Endothelial cell of umbilical vein (primary cell): ENCODE data around the gene TRAPPC3L. TPM values are rescaled to one million over a fixed set of nuclear protein-coding genes. Genes with fewer than 3 reads are reported as not detected.

Experiments
- BruUV-seq: library from RNA; stranded (reverse); fragments of 400-500 nt; replicated peaks from 2 replicates; lab custom pipeline; 2021; lab: Mats Ljungman, UMichigan
- CTCF ChIA-PET: fragments of 300-600, 350-600 bp; sonication (Branson Sonifier 250); formaldehyde crosslinking; loops from one replicate; lab custom pipeline; 2021; ENCODE audit warnings: antibody characterized with exemption, inconsistent platforms; lab: Charles Lee
- POLR2A ChIA-PET: fragments of 300-600, 350-600 bp; sonication (Branson Sonifier 250); formaldehyde crosslinking; loops from one replicate; lab custom pipeline; 2021; ENCODE audit warnings: antibody characterized with exemption, inconsistent platforms; lab: Charles Lee
- DNase-seq: peaks from one replicate; pipeline ENCODE4 v3.0.0-alpha.2; 2011; ENCODE audit warnings: low read depth, low spot score
- FAIRE-seq: peaks from 2 replicates; lab custom pipeline; 2011; peaks lifted over from hg19 to GRCh38; lab: Jason Lieb, UNC
- H2AFZ ChIP-seq: 2 replicates; pipeline ENCODE4 v1.6.0; 2012; ENCODE audit warnings: low read depth, low read length, control low read depth, inconsistent platforms
- H3K27ac ChIP-seq: 2 replicates; pipeline ENCODE4 v1.5.1; 2011; ENCODE audit warnings: low read depth, mild to moderate bottlenecking, control low read depth, low read length, moderate library complexity; ENCODE audit not compliant: insufficient read depth
- H3K27me3 ChIP-seq, 2 experiments: 2 replicates each; pipeline versions ENCODE4 v1.6.0 to v1.6.1; 2011; ENCODE audit warnings: low read length in 2 of 2, mixed read lengths in 1 of 2; ENCODE audit not compliant: control insufficient read depth in 2 of 2, insufficient read depth in 2 of 2
- H3K36me3 ChIP-seq, 2 experiments: 2 replicates in 1 of 2; 3 replicates in 1 of 2; pipeline ENCODE4 v1.5.1; 2011; ENCODE audit warnings: low read length in 2 of 2, mild to moderate bottlenecking in 1 of 2, moderate library complexity in 1 of 2; ENCODE audit not compliant: control insufficient read depth in 2 of 2, insufficient read depth in 2 of 2; ENCODE audit errors: extremely low read depth in 1 of 2
- H3K4me1 ChIP-seq: 3 replicates; pipeline ENCODE4 v1.5.1; 2011; ENCODE audit warnings: mild to moderate bottlenecking, low read length; ENCODE audit not compliant: control insufficient read depth, insufficient read depth; ENCODE audit errors: extremely low read depth
- H3K4me2 ChIP-seq: 2 replicates; pipeline ENCODE4 v1.6.1; 2011; ENCODE audit warnings: low read length, control low read depth, mixed read lengths; ENCODE audit not compliant: insufficient read depth
- H3K4me3 ChIP-seq, 3 experiments: fragments of 200-600 bp in 1 of 3; sonication (generic), shearing (Covaris generic) in 1 of 3; replicated peaks in 1 of 3; 2 replicates each; pipeline ENCODE4 v1.5.1; 2011 to 2016; ENCODE audit warnings: control low read depth in 3 of 3, low read length in 3 of 3, mild to moderate bottlenecking in 2 of 3, inconsistent platforms in 1 of 3, low read depth in 1 of 3, moderate library complexity in 1 of 3; ENCODE audit not compliant: insufficient read depth in 1 of 3
- H3K79me2 ChIP-seq: 2 replicates; pipeline ENCODE4 v1.6.0; 2012; ENCODE audit warnings: low read length, inconsistent platforms; ENCODE audit not compliant: control insufficient read depth, insufficient read depth
- H3K9ac ChIP-seq: replicated peaks from 2 replicates; pipeline ENCODE3; 2011; ENCODE audit warnings: low read length, control low read depth; ENCODE audit not compliant: insufficient read depth; ENCODE audit errors: extremely low read depth
- H3K9me1 ChIP-seq: replicated peaks from 3 replicates; pipeline ENCODE4 v1.6.0; 2011; ENCODE audit warnings: mild to moderate bottlenecking, low read length; ENCODE audit not compliant: control insufficient read depth, insufficient read depth; ENCODE audit errors: extremely low read depth
- H3K9me3 ChIP-seq: replicated peaks from 2 replicates; pipeline ENCODE4 v1.5.1; 2012; ENCODE audit warnings: low read length, inconsistent platforms; ENCODE audit not compliant: control insufficient read depth, insufficient read depth
- H4K20me1 ChIP-seq: replicated peaks from 2 replicates; pipeline ENCODE3; 2011; ENCODE audit warnings: mild to moderate bottlenecking, low read length; ENCODE audit not compliant: control insufficient read depth, insufficient read depth; ENCODE audit errors: extremely low read depth
- EZH2 ChIP-seq: IDR thresholded peaks from 2 replicates; pipeline ENCODE4 v1.6.1; 2012; ENCODE audit warnings: borderline replicate concordance, low read depth, mild to moderate bottlenecking, moderate library complexity, low read length, inconsistent platforms; ENCODE audit not compliant: severe bottlenecking
- FOS ChIP-seq: IDR thresholded peaks from 2 replicates; pipeline ENCODE4 v1.6.1; 2011; ENCODE audit warnings: mild to moderate bottlenecking, low read length, moderate library complexity, borderline replicate concordance; ENCODE audit not compliant: insufficient read depth
- GATA2 ChIP-seq: IDR thresholded peaks from 2 replicates; pipeline ENCODE4 v1.7.0; 2011; ENCODE audit warnings: low read depth, mild to moderate bottlenecking, moderate library complexity, mixed read lengths, low read length; ENCODE audit not compliant: insufficient read length, insufficient read depth
- JUN ChIP-seq: IDR thresholded peaks from 2 replicates; pipeline ENCODE4 v1.6.1; 2011; ENCODE audit warnings: borderline replicate concordance, low read depth; ENCODE audit not compliant: insufficient read length, insufficient read depth
- MYC ChIP-seq: IDR thresholded peaks from one replicate; pipeline ENCODE4 v1.6.1; 2011; ENCODE audit warnings: mild to moderate bottlenecking, low read depth, low read length
- POLR2A ChIP-seq: IDR thresholded peaks from 2 replicates; pipeline ENCODE4 v1.6.1; 2012; ENCODE audit warnings: low read depth, mild to moderate bottlenecking, control low read depth, low read length
- POLR2AphosphoS5 ChIP-seq: IDR thresholded peaks from 2 replicates; pipeline ENCODE4 v1.6.1; 2012; ENCODE audit warnings: low read depth, mild to moderate bottlenecking, control low read depth, low read length, moderate library complexity; ENCODE audit not compliant: insufficient read depth
- dilution Hi-C: fragments of 300-500 bp; cut with MboI; formaldehyde crosslinking; loops from one replicate; pipeline ENCODE4 v1.15.0; 2019; ENCODE audit warnings: low sequenced_read_pairs; ENCODE audit not compliant: extremely low pct_ligation_motif_present
- intact Hi-C: fragments of 100-400 bp; cut with micrococcal nuclease; formaldehyde crosslinking; loops from one replicate; pipeline ENCODE4 v1.10.0; 2022
- polyA plus RNA-seq, 4 experiments: library from polyadenylated mRNA; depleted of rRNA in 3 of 4; stranded (reverse) in 3 of 4; unstranded in 1 of 4; fragments of >200 nt; gene quantifications; 2 replicates each; pipeline versions ENCODE4 v1.2.1 to v1.2.3, GENCODE V29; 2011 to 2012; ENCODE audit warnings: missing spikeins in 1 of 4
- total RNA-seq: library from RNA; stranded (reverse); gene quantifications from 2 replicates; pipeline ENCODE4 v1.2.3, GENCODE V29; 2021
- TF ChIP-seq, protein P1 (sequence below): IDR thresholded peaks from 2 replicates; pipeline ENCODE4 v1.6.1; 2011; ENCODE audit not compliant: insufficient read depth, insufficient read length
- TF ChIP-seq, protein P2 (sequence below), 2 donors: IDR thresholded peaks; 1 replicate in 1 of 2; 2 replicates in 1 of 2; pipeline ENCODE4 v1.5.1; 2011; ENCODE audit warnings: low read length in 2 of 2, mild to moderate bottlenecking in 2 of 2, moderate library complexity in 2 of 2, control low read depth in 1 of 2, inconsistent platforms in 1 of 2, low read depth in 1 of 2; ENCODE audit not compliant: insufficient read depth in 1 of 2; ENCODE audit errors: extremely low read depth in 1 of 2

The TRAPPC3L gene
- total and polyA plus RNA-seq, 2 donors (not counting 3 experiments of a cell fraction or from before 2014, with no cell fraction given), result 0.38 TPM; not detected in 1

DNA sequence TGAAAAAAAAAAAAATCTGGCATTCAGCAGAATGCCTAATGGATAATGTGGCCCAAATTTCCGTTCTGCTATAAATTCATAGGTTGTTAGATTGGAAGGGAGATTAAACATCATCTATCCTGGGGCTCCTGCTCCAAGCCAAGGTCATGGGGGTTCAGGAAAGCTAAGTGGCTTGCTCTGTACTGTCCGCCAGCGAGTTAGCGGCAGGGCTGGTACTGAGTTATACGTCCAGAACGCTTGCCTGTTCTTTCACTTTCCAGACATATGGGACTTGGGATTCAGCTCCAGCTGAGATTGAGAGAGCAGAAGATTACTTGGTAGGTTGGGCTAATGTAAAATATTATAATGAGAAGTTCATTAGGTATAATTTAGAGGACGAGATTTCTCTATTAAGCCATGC is 26.7 kb upstream of the TRAPPC3L start:
- H2AFZ ChIP-seq, result peak overlapping the region; percentile 92
- H3K4me3 ChIP-seq, result peak overlapping the region; percentile 72 to 98 (median 98)
- ChIA-PET CTCF (interaction anchor here (1.0 to 5.5 kb wide), 10 partner anchors 10 to 354 kb away, joined by 3 to 36 read pairs (median 6); partner anchors contain the start of genes CALHM5 and RSPH4A), POLR2A (no interaction called here)
- BruUV-seq, result no TSS peak
- H3K9me1 ChIP-seq, result no peaks in the 10 kb centered on the region
- TF ChIP-seq EZH2, result no peak
- TF ChIP-seq, protein P1, sequence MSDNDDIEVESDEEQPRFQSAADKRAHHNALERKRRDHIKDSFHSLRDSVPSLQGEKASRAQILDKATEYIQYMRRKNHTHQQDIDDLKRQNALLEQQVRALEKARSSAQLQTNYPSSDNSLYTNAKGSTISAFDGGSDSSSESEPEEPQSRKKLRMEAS, result no peak
- TF ChIP-seq MYC, result no peak
- no peak for TF ChIP-seq JUN
- no peak for TF ChIP-seq FOS
- TF ChIP-seq POLR2AphosphoS5, result no peak
- no peak for TF ChIP-seq POLR2A
- TF ChIP-seq, protein P2, sequence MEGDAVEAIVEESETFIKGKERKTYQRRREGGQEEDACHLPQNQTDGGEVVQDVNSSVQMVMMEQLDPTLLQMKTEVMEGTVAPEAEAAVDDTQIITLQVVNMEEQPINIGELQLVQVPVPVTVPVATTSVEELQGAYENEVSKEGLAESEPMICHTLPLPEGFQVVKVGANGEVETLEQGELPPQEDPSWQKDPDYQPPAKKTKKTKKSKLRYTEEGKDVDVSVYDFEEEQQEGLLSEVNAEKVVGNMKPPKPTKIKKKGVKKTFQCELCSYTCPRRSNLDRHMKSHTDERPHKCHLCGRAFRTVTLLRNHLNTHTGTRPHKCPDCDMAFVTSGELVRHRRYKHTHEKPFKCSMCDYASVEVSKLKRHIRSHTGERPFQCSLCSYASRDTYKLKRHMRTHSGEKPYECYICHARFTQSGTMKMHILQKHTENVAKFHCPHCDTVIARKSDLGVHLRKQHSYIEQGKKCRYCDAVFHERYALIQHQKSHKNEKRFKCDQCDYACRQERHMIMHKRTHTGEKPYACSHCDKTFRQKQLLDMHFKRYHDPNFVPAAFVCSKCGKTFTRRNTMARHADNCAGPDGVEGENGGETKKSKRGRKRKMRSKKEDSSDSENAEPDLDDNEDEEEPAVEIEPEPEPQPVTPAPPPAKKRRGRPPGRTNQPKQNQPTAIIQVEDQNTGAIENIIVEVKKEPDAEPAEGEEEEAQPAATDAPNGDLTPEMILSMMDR (IDR thresholded peaks at IDR 0.05; ENCODE audit: extremely low read depth in 1 of 2, insufficient read depth in 1 of 2, low read depth in 1 of 2, low read length in 2 of 2), result no peak
- TF ChIP-seq GATA2, result no peak
- peaks cover 33% of the 10 kb centered on the region for H3K4me1 ChIP-seq
- DNase-seq (peak; percentile 61), FAIRE-seq (peak; percentile 35)
- peaks cover 0 to 3% of the 10 kb centered on the region in 2 experiments for H3K36me3 ChIP-seq
- no peaks in the 10 kb centered on the region for H3K9me3 ChIP-seq
- H3K9ac ChIP-seq, result peak overlapping the region; percentile 94
- peaks cover 67% of the 10 kb centered on the region for H3K79me2 ChIP-seq
- peak overlapping the region; percentile 99 for H3K4me2 ChIP-seq
- H3K27me3 ChIP-seq, result no peaks in the 10 kb centered on the region
- peak overlapping the region; percentile 84 for H3K27ac ChIP-seq
- dilution Hi-C loops, result no loop called here
- no peaks in the 10 kb centered on the region for H4K20me1 ChIP-seq
- intact Hi-C loops, result loop anchor here (5.0 kb wide), 1 partner anchor 200 kb away; the partner anchor contains the start of gene DSE
